Measurements from ENCODE around the gene DEGS2.

DNA sequence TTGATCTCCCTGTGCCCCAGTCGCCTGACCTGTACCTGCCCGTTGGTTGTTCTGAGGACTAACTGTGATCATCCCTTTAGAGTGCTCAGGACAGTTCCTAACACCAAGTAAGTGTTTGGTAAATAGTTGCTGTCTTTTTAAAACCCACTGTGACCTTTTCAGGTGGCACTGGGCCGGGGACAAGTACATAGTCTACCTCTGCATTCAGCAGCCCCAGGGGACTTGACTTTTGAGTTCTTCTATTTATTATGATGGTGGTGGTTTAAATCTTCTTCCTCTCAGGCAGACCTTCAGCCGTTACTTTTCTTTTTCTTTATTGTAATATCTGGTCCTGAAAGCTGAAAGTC is 55.5 kb downstream of the DEGS2 start:
- no peak for TF ChIP-seq POLR2A (IDR thresholded peaks at IDR 0.05; ENCODE audit: low read depth, low read length)
- no peak for TF ChIP-seq POLR2AphosphoS5 (IDR thresholded peaks at IDR 0.05; ENCODE audit: low read depth, low read length)
- TF ChIP-seq POU2F2 (IDR thresholded peaks at IDR 0.05; ENCODE audit: low read depth, low read length) = no peak
- no peak for TF ChIP-seq PAX5 (IDR thresholded peaks at IDR 0.05; ENCODE audit: insufficient read depth, low read length, severe bottlenecking)
- no peak for TF ChIP-seq TAF1 (IDR thresholded peaks at IDR 0.05; ENCODE audit: low read depth, low read length)
